NK-92 treated with Interleukin-12 subunit alpha and Interleukin-12 subunit beta, amount 100 ng/mL, for 24 hours (cell line): Measurements from ENCODE around the gene HTRA1.

Experiments
- DNase-seq: peaks from one replicate; lab custom pipeline; 2025; lab: John Stamatoyannopoulos, UW

Gene HTRA1

DNA sequence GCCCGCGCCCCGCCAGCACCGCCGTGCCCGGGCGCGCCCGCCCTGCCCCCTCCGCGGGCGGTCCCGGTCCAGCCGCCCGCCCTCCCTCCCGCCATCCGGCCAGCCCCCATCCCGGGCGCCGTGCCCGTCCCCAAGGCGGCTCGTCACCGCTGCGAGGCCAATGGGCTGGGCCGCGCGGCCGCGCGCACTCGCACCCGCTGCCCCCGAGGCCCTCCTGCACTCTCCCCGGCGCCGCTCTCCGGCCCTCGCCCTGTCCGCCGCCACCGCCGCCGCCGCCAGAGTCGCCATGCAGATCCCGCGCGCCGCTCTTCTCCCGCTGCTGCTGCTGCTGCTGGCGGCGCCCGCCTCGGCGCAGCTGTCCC is at the start of gene HTRA1:
Gene HTRA1 (plus strand): TSS at position 187 of the 362 bp plus-strand sequence. CDS start 100 bp downstream, at position 287.
- DNase-seq = no peak

DNA sequence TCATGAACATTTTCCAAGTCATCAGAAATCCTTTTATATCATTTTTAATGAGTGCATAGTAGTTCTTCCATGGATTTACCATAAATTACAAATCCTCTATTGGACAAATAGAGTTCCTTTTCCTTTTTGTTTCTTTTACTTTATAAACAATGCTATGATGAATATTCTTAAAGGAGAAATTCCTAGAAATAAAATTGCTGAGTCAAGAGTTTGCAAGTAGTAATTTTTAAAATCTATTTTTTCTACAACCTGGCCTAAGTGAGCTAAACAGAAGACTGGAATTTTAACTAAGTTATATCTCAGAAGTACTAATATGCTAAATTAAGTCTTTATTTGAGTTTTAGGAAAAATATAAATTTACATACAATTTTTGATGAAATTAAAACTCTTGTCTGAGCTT is 48.0 kb upstream of the HTRA1 start:
- DNase-seq = no peak

DNA sequence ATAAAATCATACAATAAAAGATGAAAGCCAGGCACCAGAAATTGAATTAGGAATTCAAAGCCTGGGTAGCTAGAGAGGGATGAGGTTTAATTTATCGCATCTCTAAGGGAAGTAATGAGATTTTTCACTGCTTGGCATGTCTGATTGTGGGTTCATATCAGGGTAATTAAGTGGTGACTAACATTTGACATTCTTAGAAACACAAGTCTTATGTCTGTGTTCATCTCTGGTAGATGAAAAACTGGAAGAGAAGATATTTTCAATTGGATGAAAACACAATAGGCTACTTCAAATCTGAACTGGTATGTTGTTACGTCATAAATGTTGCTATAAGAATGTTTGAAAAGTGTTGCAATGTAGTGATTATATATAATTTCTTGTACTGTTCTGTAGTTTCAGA is 43.7 kb upstream of the HTRA1 start:
- no peak for DNase-seq

DNA sequence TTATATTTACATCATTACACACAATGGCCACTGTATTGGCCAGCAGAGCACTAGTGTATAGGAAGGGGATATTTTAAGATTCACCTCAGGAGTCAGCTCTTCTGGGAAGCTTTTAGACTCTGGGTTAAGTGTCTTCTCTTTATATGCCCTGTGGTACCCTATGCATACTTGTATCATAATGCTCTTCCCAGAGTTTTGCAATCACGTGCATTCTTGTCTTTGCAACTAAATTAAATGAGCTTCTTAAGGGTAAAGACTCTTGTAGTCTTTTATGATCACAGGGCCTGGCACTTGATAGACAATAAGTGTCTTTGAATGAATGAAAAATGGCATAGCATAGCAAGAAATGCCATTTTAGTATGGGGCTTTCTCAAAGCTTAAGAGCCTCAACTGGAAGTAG is 42.3 kb upstream of the HTRA1 start:
- DNase-seq = no peak

DNA sequence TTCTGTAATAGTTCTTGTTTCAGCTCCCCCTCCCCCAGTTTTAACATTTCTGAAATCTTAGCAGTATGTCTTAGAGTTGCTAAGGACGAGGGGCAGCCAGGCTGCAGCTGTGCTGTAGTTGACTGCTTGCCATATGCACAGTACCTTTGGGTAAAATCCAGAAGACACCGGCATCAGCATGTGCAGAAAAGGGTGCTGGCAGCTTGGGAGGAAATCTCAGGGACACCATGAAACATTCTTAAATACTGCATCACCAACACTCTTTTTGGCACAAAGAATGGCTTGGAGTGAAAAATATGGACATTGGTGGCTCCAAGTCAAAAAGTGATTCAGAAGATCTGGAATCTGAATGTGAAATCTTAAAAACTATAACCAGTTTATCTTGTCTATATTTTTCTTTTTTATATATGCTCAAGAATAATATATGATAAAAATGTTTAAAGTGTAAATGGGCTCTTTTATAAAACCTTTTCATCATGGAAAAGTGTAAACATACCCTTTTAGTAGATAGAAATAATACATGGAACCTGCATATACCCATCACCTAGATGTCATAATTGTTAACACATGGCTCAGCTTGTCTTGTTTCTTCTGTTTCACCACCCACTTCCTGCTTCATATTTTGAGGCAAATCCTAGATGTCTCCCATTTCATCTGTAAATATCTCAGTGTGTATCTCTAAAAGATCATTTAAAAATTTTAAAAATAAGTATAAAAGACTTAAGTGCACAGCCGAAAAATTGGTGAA is 41.3 kb upstream of the HTRA1 start:
- no peak for DNase-seq

DNA sequence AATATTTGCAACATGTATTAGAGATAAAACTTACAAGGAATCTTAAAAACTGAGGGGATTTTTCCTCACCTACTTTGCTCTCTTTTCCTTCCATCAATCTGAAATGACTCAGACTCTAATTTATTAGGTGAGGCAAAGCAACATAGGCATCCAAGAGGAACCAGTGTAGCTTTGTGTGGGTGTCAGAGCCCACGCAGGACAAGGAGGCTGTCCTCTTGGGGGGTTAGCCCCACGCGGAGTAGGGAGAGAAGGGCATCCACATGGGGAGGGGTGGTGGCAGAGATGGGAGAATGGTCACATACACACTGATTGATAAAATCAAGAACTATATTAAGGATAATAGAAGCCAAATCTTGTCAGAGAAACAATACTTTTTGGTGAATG is 40.7 kb upstream of the HTRA1 start:
- no peak for DNase-seq

DNA sequence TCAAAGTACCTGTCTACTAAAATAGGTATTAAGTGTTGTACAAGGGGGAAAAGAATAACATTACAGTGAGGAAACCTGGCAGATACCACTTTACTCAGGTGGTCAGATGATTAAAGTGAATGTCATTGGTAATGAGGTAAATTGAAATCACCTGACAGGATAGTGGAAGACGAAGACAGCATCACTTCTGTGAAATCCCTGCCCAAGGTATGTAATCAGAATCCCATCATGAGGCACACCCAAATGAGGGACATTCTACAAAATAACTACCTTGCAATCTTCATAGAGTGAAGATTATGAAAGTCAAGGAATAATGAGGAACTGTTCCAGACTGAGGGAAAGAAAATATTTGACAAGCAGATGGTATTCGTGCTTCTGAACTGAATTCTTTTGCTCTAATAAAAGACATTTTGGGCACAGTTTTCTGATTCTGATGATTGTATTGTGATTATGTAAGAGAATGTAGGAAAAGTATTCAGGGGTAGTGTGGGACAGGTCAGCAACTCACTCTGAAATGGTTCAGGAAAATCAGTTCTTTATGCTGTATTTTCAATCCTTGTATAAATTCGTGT is 40.2 kb upstream of the HTRA1 start:
- no peak for DNase-seq

DNA sequence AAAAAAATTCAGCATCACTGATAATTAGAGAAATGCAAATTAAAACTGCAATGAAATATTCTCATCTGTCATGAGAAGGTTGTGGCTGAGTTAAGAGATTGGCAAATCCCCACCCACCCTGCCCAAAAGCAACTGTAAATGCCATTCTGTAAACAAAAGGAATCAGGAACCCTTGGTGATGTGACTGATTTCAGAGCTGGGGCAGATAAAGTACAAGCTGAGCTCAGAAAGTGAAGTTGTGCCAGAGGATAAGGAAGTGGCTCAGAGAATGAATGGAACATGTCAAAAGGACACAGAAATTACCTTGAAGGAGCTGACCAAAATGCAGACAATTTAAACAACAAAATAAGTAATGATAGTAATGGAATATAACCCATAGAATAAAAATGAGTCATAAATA is 39.6 kb upstream of the HTRA1 start:
- no peak for DNase-seq

DNA sequence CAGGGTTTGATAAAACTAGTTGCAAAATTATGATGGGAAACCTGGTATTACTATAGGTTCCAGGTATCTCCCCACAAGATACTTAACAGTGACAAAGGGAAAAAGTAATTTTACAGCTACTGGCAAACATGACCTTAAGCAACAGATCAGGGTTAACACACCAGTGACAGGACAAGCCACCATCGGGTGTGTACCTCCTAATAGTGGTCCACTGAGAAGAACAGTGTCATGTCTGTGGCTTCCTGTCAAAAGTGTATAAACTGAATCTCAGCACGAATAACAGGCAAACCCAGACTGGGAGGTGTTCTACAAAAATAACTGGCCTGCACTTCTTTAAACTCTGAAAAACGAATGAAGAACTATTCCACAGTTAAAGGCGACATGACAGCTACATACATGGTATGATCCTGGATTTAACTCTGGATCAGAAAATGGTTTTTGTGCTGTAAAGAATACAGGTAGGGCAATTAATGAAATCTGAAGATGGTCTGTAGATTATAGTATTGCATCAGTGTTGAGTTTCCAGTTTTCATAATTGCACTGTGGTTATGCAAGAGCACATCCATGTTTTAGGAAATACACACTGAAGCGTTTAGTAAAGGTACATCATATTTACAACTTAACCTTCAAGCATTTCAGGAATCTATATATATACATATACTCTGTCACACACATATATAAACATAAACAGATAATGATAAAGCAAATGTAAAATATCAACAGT is 38.9 kb upstream of the HTRA1 start:
- no peak for DNase-seq

DNA sequence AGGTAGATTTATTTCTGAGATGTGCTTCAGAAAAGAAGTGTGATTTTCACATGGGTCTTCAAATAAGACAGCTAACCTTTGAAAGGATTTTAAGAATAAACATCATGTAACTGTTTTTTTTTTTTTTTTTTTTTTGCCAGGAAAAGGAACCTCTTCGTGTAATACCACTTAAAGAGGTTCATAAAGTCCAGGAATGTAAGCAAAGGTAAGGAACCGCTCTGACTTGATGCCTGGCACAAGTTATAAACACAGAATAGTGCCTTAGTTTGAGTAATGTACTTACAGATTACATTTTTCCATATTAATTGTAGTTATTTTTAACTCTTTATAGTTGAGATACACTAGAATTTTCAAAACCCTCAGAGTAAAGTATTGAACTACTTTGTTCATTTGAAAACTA is 37.3 kb upstream of the HTRA1 start:
- no peak for DNase-seq

DNA sequence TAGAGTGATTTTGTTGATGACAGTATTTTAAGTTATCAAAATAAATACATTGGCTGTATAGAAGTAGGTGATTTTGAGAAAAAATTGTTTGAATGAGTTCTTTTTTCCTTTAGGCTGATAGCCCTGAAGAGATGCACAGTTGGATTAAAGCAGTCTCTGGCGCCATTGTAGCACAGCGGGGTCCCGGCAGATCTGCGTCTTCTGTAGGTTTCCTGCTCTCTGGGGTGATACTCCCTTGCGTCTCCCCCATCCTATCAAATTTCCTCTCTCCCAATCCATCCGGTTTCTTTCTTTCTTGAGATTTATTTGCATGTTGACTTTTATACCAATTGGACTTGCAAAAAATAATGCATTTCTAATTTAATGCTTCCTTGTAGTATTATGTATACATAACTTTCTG is 34.5 kb upstream of the HTRA1 start:
- DNase-seq = no peak

DNA sequence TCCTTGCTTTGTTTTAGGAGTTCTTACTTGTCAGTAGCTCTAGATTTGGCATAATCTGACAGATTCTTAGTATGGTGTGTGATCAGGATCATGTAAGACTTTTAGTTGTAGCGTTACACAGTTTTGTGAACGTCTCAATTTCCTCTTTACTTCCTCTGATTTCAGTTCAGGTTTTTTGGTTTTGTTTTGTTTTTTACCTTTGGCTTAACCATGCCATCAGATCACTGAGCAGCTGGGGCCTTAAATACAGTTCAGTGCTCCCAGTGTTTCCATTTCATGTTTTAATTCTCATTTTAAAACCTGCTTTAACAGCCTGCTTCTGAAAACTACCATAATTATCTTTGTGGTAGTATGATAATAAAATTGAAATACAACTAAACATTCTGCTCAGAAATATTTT is 34.1 kb upstream of the HTRA1 start:
- no peak for DNase-seq

DNA sequence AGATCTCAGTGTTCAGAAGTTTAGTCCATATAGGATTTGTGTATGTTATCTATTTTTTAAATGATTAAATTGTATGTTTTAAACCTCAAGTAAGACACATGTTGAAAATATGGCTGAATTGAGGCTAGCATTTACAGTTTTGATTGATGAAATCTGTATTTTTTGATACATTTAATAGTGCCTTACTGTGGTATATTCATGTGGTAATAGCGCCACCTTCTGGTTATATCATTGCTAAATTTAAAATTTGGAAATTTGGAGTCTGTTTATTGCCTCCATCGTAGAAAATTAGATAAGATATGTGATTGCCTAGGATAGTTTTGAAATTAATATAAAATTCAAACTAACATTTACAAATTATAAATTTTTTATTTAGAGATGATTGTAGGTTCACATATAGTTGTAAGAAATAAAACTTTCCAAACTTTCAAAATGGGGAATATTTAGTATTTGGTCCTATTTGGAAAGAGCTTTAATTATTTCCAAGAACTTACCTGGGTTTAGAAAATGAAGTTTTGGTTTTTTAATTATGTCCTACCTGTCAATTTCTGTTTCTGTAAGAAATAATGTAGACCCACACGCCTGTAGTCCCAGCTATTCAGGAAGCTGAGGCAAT is 26.0 kb upstream of the HTRA1 start:
- no peak for DNase-seq

DNA sequence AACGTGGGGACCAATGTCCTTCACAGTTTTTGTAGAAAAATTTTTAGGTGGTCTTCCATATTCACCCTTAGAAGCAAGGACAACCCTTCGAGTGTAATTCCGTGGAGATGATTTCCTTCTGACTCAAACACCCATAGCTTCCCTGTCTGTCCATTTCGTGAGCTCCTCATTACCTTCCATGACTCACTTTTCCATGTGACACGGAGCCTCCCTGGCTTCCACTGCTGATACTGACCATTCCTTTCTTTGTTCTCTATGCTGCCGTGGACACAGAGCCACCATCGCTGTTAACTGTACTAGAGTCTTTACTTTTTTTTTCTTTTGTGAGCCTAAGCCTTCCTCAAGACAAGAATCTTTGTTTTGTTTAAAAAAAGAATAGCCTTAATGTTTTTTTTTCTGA is 19.4 kb upstream of the HTRA1 start:
- no peak for DNase-seq

DNA sequence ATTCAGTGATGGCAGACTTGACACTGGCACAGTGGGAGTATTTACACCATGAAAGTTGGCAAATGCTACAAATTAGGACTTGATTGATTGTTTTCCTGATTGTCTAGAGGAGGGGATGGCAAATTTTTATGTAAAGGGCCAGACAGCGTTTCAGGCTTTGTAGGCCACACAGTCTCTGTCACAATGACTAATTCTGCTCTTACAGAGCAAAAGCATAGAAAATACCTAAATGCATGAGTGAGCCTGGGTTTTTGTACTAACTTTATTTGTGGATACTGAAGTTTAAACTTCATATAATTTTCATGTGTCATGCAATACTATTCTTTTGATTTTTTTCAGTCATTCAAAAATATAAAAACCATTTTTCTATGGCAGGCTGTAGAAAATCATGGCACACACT is 15.9 kb upstream of the HTRA1 start:
- DNase-seq = no peak

DNA sequence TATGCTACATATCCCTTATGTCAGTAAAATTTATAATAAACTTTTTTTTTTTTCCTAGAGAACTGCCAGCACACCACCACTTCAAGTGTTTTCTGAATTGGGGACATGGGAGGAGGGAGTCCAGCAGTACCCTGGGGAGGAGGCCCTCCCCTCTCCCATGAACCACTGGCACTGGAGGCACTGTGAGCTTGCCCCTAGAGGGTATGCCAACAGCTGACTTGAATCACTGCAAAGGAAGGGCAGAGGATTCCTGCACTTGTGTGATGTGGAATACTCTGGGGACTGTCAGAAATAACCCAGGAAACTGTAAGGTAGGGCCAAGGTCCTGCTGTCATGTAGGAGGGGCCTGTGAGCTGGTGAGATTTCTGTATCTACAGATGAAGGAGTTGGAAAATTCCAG is 15.4 kb upstream of the HTRA1 start:
- DNase-seq = no peak

DNA sequence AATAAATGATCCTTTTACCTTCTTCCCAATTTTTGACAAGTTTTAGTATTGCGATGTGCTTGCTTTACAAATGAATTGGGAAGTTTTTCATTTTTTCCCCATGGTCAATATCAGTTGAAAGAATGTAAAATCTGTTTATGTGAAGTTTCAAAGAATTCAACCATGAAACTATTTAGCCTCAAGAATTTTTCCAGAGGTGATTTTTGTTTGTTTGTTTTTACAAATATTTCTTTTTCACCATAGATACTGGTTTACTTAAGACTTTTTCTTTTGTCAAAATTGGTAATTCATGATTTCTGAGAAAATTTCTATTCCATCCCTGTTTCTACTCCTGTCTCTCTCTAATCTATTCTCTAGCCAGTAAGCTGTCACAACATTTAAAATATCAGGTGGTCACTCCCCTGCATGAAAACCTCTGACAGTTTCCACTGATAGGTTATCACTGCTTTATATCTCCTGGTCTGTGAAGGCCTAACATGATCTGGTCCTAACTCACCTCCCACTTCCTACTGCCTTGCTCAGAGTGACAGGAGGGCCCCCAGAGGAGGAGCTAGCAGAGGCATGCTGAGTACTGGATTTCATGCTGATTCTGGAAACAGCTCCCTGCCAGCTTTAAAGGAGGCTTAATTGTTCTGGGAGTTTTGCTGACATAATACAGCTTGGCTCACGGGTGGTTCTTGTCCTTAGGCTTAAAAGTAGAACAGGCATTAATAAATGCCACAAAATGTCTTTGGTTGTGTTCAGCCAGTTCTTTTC is 14.5 kb upstream of the HTRA1 start:
- DNase-seq = no peak

DNA sequence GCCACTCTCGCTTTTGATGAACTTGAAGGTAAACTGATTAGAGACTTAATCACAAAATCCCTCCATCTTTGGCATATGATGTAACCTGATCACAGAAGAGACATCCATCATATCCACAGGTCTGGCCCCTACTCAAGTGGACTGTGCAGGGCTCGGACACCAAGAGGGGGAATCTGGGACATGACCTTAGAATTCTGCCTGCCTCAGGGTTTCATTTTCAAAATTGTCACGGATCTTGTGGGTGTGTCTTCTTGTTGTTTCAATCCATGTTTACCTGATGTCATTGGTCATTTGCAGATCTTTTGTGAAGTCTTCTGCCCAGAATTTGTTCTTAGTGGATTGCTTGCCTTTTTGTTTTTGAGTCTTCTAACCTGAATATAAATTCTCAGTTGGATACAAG is 12.8 kb upstream of the HTRA1 start:
- no peak for DNase-seq

DNA sequence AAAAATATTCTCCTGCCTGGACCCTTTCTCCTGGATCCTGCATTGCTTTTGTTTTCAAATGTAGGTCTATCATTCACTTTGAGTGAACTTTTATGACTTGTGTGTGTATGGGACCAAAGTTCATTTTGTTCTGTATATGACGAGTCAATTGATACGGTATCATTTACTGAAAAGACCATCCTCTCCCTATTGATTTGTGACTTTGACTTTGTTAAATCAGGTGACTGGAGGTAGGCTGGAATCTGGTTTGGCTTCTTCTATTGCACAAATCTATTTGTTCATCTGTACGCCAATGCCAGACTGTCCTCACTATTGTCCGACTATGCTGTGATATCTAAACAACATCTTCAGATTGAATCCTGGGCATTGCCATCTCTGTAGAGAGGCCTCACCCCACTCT is 12.2 kb upstream of the HTRA1 start:
- no peak for DNase-seq

DNA sequence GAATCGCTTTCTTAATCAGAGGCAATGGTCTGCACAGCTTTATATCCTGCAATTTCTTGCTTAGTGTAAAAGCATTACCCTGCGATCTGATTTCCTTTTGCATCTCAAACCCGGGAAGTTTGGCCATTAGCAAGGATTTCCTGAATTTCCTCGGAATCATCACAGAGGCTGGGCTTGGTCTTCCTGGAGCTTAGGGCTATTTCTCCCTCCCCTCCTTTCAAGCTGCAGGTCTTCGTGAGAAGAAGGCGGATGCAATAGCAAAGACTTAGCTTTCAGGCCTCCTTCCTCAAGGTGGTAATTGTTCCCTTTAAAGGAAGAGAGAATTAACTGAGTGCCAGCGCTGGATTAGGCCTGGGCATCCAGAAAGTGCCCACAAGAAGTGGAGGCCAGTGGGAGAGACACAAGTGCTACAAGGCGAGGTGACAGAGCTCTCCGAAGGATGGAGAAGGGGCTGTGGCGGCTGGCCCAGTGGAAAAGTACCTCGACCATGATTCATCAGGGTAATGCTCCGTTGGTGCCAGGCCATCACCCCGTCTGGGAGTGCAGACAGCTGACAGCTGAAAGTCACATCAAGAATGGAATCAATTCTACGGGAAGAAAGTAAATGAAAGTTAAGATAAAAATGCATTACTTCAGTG is 10.9 kb upstream of the HTRA1 start:
- DNase-seq = no peak

DNA sequence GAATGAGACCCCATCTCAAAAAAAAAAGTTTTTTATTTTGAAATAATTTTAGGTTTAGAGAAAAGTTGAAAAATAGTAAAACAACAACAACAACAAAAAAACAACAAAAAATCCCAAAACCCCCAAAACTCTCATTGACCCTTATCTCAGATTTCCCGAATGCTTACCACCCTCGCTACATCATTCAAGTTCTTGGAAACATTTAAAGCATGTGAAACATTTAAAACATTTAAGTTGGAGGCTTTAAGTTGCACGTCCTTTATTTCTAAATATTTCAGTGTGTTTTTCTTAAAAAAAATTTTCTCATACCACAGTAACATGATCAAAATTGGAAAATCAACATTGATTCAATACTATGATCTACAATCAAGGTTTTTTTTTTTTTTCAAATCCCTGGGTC is 7.3 kb upstream of the HTRA1 start:
- DNase-seq = no peak

DNA sequence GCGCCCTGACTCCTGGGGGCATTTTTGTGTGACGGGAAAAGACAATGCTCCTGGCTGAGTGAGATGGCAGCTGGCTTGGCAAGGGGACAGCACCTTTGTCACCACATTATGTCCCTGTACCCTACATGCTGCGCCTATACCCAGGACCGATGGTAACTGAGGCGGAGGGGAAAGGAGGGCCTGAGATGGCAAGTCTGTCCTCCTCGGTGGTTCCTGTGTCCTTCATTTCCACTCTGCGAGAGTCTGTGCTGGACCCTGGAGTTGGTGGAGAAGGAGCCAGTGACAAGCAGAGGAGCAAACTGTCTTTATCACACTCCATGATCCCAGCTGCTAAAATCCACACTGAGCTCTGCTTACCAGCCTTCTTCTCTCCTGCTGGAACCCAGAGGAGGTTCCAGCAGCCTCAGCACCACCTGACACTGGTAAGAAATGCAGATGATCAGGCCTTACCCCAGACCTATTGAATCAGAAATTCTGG is 6.7 kb upstream of the HTRA1 start, which contains the start of gene ARMS2:
Gene ARMS2 (plus strand): TSS at position 51 of the 478 bp plus-strand sequence. CDS start 75 bp downstream, at position 126.
- no peak for DNase-seq
